Fibroblast of skin of left quadriceps (primary cell): ENCODE measurements around the gene STIM1.

ENCODE experiments used
- DNase-seq, 2 experiments: peaks; one replicate each; pipeline ENCODE4 v3.0.0-alpha.2; 2013; ENCODE audit warnings: low read depth in 2 of 2

The STIM1 gene

GRCh38 chr11:3952715-3953114 lies 97.3 kb downstream of the STIM1 start:
- DNase-seq: no peak

- no peak for DNase-seq
Observed at GRCh38 chr11:3953327-3953726, 97.9 kb downstream of the STIM1 start.

GRCh38 chr11:3954448-3955298 lies 99.2 kb downstream of the STIM1 start:
- no peak for DNase-seq

GRCh38 chr11:3955299-3955665 lies 99.8 kb downstream of the STIM1 start:
- DNase-seq: no peak

GRCh38 chr11:3956038-3956437 lies 100.6 kb downstream of the STIM1 start:
- no peak for DNase-seq

- DNase-seq: no peak
Observed at GRCh38 chr11:3956748-3957147, 101.3 kb downstream of the STIM1 start.

- no peak for DNase-seq
Observed at GRCh38 chr11:3957437-3957836, 102.0 kb downstream of the STIM1 start.

GRCh38 chr11:3958281-3958680 lies 102.8 kb downstream of the STIM1 start:
- DNase-seq: no peak

GRCh38 chr11:3959015-3959902 lies 103.8 kb downstream of the STIM1 start:
- DNase-seq: peak; percentile 72 to 74

- no peak for DNase-seq
Observed at GRCh38 chr11:3959903-3960265, 104.4 kb downstream of the STIM1 start.

- no peak for DNase-seq
Observed at GRCh38 chr11:3962406-3962840, 107.0 kb downstream of the STIM1 start.

- no peak for DNase-seq
Observed at GRCh38 chr11:3964056-3964455, 108.6 kb downstream of the STIM1 start.

GRCh38 chr11:3964935-3965604 lies 109.6 kb downstream of the STIM1 start:
- no peak for DNase-seq

GRCh38 chr11:3967695-3968094 lies 112.2 kb downstream of the STIM1 start:
- no peak for DNase-seq

- DNase-seq: no peak
Observed at GRCh38 chr11:3969200-3969599, 113.7 kb downstream of the STIM1 start.

- DNase-seq: no peak
Observed at GRCh38 chr11:3969613-3970012, 114.1 kb downstream of the STIM1 start.

- DNase-seq: no peak
Observed at GRCh38 chr11:3970108-3970507, 114.6 kb downstream of the STIM1 start.

- DNase-seq: no peak
Observed at GRCh38 chr11:3971756-3972404, 116.4 kb downstream of the STIM1 start.

GRCh38 chr11:3972431-3972830 lies 117.0 kb downstream of the STIM1 start:
- DNase-seq: no peak

- no peak for DNase-seq
Observed at GRCh38 chr11:3977078-3977477, 121.6 kb downstream of the STIM1 start.

- no peak for DNase-seq
Observed at GRCh38 chr11:3981084-3981633, 125.7 kb downstream of the STIM1 start.
